Measurements from ENCODE around the gene CCNF.

- TF ChIP-seq CTCF (conservative IDR thresholded peaks at IDR 0.05; ENCODE audit: low read depth, low read length) (no peak), EZH2 (IDR thresholded peaks at IDR 0.05; ENCODE audit: borderline replicate concordance, low read depth, low read length, poor library complexity, severe bottlenecking) (no peak)
Measured at GRCh38 chr16:2470603-2471015, 41.4 kb downstream of the CCNF start.

Measured in A673 (cell line).